AG09309 (cell line): ENCODE results near the gene KATNB1.

Experiments used
- DNase-seq: peaks from one replicate; pipeline ENCODE4 v3.0.0-alpha.2; 2010; ENCODE audit warnings: low read depth
- H3K4me3 ChIP-seq: 2 replicates; pipeline ENCODE4 v1.5.1; 2011; ENCODE audit warnings: mild to moderate bottlenecking, low read depth, low read length, moderate library complexity; ENCODE audit not compliant: control insufficient read depth
- TF ChIP-seq, protein P1 (sequence below): IDR thresholded peaks from 2 replicates; pipeline ENCODE4 v1.5.1; 2011; ENCODE audit warnings: mild to moderate bottlenecking, low read depth, low read length, inconsistent platforms; ENCODE audit not compliant: insufficient read depth, control insufficient read depth; ENCODE audit errors: missing control alignments

KATNB1 gene

GRCh38 chr16:57750796-57751538 lies 15.4 kb downstream of the KATNB1 start:
- H3K4me3 ChIP-seq: no peak overlapping the region
- TF ChIP-seq, protein P1, sequence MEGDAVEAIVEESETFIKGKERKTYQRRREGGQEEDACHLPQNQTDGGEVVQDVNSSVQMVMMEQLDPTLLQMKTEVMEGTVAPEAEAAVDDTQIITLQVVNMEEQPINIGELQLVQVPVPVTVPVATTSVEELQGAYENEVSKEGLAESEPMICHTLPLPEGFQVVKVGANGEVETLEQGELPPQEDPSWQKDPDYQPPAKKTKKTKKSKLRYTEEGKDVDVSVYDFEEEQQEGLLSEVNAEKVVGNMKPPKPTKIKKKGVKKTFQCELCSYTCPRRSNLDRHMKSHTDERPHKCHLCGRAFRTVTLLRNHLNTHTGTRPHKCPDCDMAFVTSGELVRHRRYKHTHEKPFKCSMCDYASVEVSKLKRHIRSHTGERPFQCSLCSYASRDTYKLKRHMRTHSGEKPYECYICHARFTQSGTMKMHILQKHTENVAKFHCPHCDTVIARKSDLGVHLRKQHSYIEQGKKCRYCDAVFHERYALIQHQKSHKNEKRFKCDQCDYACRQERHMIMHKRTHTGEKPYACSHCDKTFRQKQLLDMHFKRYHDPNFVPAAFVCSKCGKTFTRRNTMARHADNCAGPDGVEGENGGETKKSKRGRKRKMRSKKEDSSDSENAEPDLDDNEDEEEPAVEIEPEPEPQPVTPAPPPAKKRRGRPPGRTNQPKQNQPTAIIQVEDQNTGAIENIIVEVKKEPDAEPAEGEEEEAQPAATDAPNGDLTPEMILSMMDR: no peak
- no peak for DNase-seq

GRCh38 chr16:57751539-57752202 lies 16.1 kb downstream of the KATNB1 start:
- no peak overlapping the region for H3K4me3 ChIP-seq
- DNase-seq: no peak
- TF ChIP-seq, protein P1: no peak

- TF ChIP-seq, protein P1: no peak
- H3K4me3 ChIP-seq: no peak overlapping the region
- no peak for DNase-seq
Observed at GRCh38 chr16:57752203-57752580, 16.6 kb downstream of the KATNB1 start.

DNA sequence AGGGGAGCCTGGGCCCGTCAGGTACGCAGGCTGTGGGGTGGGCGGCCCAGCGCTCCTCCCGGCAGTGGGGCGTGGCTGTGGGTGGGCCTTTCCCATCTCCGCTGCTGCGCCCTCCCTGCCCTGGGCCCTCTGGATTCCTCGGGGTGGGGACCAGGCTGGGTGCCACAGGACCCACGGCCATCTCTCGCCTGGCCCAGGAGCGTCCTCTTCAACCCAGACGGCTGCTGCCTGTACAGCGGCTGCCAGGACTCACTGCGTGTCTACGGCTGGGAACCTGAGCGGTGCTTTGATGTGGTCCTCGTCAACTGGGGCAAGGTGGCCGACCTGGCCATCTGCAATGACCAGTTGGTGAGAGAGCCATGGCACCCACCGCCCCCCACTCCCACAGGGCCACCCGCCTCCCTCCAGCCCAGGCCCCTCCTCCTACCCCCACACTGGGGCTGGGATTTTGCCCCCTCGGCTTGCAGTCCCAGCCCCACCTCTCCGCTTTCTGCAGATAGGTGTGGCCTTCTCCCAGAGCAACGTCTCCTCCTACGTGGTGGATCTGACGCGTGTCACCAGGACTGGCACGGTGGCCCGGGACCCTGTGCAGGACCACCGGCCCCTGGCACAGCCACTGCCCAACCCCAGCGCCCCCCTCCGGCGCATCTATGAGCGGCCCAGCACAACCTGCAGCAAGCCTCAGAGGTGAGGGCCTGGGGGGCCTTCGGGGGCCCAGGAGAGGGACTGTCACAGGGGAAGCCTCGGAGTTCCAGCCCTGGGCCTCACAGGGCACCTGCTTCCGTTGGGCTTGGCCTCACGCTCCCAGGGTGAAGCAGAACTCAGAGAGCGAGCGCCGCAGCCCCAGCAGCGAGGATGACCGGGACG lies 17.2 kb downstream of the KATNB1 start:
- H3K4me3 ChIP-seq: no peak overlapping the region
- TF ChIP-seq, protein P1: no peak
- DNase-seq: no peak

DNA sequence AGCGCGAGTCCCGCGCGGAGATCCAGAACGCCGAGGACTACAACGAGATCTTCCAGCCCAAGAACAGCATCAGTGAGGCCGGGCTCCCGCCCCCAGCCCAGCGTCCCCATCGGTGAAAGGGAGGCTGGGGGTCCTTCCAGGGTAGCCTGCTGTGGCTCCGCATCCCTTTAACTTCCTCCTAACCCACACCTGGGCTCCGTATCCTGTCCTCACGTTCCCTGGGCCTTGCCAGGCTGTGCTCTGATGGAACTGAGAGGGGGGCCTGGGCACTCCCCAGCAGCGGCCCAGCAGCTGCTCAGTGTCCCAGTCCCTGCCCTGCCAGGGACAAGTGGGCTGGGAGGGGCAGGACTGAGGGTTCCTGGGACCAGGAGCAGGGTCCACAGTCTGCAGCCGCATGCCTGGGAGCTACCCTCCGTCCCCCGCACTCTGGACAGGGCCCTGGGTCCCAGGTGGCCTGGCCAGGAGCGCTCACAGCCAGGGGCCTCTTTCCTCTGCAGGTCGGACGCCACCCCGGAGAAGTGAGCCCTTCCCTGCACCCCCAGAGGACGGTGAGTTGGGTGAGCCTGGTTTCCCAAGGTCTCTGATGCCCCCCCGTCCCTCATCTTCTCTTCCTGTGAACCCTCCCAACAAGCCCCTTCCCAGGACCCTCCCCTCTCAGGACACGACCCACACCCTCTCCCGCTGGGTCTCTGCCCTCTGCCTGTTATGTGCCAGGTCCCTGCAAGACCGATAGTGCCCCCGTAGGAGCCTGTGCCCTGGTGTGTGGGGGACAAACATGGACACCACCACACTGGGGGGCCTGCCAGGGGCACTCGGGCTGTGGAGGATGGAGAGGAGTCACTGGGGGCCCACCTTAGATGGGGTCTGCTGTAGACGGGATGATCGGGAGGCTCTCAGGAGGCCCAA lies 18.1 kb downstream of the KATNB1 start:
- no peak for DNase-seq
- no peak overlapping the region for H3K4me3 ChIP-seq
- TF ChIP-seq, protein P1: no peak

- TF ChIP-seq, protein P1: no peak
- H3K4me3 ChIP-seq: no peak overlapping the region
- no peak for DNase-seq
Observed at GRCh38 chr16:57754354-57755060, 18.9 kb downstream of the KATNB1 start.
